ENCODE results near the gene ISG20. TPM values are rescaled to one million over a fixed set of nuclear protein-coding genes. Genes with fewer than 3 reads are reported as not detected.

ISG20 gene
- polyA plus RNA-seq, 2 of the 4 experiments (the other 2 are of a cell fraction) = 7.2 to 47.4 TPM

DNA sequence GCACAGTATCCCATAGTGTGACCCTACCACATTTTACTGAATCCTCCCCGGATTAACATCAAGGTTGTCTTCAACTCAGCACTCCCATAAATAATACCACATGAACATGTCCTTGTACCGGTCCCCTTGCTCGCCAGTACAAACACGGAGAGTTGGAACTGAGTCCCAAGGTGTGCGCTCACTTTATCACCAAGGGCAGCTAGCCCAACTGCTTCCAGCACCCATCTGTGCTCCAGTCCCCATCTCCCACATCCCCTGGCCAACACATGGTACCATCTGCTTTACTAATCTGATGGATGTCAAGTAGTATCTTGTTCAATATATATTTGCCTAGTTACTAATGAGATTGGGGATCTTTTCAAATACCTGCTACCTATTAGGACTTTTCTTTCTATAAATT lies 64.7 kb downstream of the ISG20 start:
- no peak for FAIRE-seq

DNA sequence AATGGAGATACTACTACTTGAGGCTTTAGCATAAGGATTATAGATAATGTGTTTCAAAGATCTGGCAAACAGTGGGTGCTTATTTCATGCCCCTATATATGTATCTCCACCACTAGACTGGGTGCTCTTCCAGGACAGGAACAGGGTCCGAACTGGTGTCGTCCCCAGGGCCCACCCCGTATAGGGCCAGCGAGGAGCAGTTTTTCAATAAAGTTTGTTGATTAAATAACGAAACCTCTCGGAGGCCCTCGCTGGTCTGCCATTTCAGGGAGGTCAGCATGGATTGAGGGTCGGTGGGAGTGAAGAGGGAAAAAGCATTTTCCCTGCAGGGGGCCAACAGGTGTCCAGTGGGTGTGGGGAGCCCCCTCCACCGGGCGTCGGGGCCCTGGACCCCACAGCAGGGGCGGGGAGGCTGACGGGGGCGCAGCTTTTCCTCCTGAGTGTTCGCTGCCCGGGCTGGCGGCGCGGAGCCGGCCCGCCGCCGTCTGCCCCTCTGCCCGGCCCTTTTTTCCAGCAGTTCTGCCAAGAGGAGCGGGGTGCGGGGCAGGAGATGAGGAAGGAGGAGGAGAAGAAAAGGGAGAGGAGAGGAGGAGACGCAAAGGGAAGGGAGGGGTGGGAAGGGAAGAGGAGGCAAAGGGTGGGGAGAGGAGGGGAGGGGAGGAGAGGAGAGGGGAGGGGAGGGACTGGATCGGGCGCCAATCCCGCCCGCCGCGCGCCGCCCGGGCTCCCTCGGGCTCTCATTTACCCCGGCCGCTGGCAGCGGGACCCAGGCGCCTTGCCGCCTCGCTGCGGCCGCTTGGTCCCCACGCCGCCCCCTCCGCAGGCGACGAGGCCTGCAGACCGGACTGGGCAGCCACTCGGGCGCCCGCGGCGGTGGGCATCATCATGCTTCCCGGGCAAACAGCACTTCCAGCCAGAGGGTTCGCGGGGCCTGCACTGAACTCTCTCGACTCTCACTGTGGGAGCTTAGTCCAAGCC lies 66.3 kb downstream of the ISG20 start:
- ATAC-seq (peak in 1 of 2 experiments; percentile 15; a peak in 2 of 6 replicates), FAIRE-seq (no peak), DNase-seq (ENCODE audit: low read depth in 1 of 2, low spot score in 1 of 2) (no peak)
- no peak for TF ChIP-seq ZSCAN20 (CRISPR knock-in tag; IDR thresholded peaks at IDR 0.05)
- TF ChIP-seq, protein P1, sequence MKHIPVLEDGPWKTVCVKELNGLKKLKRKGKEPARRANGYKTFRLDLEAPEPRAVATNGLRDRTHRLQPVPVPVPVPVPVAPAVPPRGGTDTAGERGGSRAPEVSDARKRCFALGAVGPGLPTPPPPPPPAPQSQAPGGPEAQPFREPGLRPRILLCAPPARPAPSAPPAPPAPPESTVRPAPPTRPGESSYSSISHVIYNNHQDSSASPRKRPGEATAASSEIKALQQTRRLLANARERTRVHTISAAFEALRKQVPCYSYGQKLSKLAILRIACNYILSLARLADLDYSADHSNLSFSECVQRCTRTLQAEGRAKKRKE (CRISPR knock-in tag; IDR thresholded peaks at IDR 0.05; ENCODE audit: low read depth) = no peak
- TF ChIP-seq, protein P2, sequence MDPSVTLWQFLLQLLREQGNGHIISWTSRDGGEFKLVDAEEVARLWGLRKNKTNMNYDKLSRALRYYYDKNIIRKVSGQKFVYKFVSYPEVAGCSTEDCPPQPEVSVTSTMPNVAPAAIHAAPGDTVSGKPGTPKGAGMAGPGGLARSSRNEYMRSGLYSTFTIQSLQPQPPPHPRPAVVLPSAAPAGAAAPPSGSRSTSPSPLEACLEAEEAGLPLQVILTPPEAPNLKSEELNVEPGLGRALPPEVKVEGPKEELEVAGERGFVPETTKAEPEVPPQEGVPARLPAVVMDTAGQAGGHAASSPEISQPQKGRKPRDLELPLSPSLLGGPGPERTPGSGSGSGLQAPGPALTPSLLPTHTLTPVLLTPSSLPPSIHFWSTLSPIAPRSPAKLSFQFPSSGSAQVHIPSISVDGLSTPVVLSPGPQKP (IDR thresholded peaks at IDR 0.05; ENCODE audit: low read depth, low read length) = no peak
- TF ChIP-seq PBX3 (IDR thresholded peaks at IDR 0.05) = no peak
- TF ChIP-seq, protein P3, sequence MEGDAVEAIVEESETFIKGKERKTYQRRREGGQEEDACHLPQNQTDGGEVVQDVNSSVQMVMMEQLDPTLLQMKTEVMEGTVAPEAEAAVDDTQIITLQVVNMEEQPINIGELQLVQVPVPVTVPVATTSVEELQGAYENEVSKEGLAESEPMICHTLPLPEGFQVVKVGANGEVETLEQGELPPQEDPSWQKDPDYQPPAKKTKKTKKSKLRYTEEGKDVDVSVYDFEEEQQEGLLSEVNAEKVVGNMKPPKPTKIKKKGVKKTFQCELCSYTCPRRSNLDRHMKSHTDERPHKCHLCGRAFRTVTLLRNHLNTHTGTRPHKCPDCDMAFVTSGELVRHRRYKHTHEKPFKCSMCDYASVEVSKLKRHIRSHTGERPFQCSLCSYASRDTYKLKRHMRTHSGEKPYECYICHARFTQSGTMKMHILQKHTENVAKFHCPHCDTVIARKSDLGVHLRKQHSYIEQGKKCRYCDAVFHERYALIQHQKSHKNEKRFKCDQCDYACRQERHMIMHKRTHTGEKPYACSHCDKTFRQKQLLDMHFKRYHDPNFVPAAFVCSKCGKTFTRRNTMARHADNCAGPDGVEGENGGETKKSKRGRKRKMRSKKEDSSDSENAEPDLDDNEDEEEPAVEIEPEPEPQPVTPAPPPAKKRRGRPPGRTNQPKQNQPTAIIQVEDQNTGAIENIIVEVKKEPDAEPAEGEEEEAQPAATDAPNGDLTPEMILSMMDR (IDR thresholded peaks at IDR 0.05) = no peak
- no peak for TF ChIP-seq PHF8 (IDR thresholded peaks at IDR 0.05; ENCODE audit: borderline replicate concordance, low read depth)
- no peak for TF ChIP-seq TP53 (CRISPR knock-in tag; IDR thresholded peaks at IDR 0.05)
- ChIA-PET CTCF (no interaction called here), POLR2A (no interaction called here)
- Histone ChIP-seq H3K27ac (peak overlapping the region in 1 of 2 experiments; percentile 61; a peak in 3 of 6 replicates), H3K4me3 (peak overlapping the region; percentile 36), H3K4me1 (no peaks in the 10 kb centered on the region), H3K9me3 (no peaks in the 10 kb centered on the region), H3K4me2 (peak overlapping the region; percentile 71)
- WGBS (ENCODE audit: missing lambda C conversion rate) = 41% methylated on average over 53 of the region's 60 CpGs

More for the DNA sequence above, 64.7 kb downstream of the ISG20 start:
- Histone ChIP-seq H3K27ac (no peak overlapping the region), H3K4me1 (no peaks in the 10 kb centered on the region), H3K9me3 (no peaks in the 10 kb centered on the region), H3K4me3 (no peak overlapping the region), H3K4me2 (no peak overlapping the region)
- ChIA-PET POLR2A (interaction anchor here (0.5 kb wide), 1 partner anchor 35 kb away, joined by 4 read pairs; no protein-coding TSS in a partner anchor), CTCF (interaction anchor here (1.1 kb wide), 1 partner anchor 46 kb away, joined by 4 read pairs; no protein-coding TSS in a partner anchor)
- ATAC-seq = no peak
- WGBS (ENCODE audit: missing lambda C conversion rate) = 74% methylated on average over 5 of the region's 5 CpGs
- DNase-seq (ENCODE audit: low read depth in 1 of 2, low spot score in 1 of 2) = no peak
- TF ChIP-seq, protein P3 (IDR thresholded peaks at IDR 0.05) = no peak
- TF ChIP-seq PHF8 (IDR thresholded peaks at IDR 0.05; ENCODE audit: borderline replicate concordance, low read depth) (no peak), TFCP2L1 (CRISPR knock-in tag; IDR thresholded peaks at IDR 0.05) (no peak), PBX3 (IDR thresholded peaks at IDR 0.05) (no peak), ZSCAN20 (CRISPR knock-in tag; IDR thresholded peaks at IDR 0.05) (no peak), NFE2L2 (conservative IDR thresholded peaks at IDR 0.05; ENCODE audit: low read length) (no peak), CHD2 (IDR thresholded peaks at IDR 0.05; ENCODE audit: low read length, partially characterized antibody) (no peak), RNF2 (IDR thresholded peaks at IDR 0.05; ENCODE audit: borderline replicate concordance, low read depth) (no peak)
- TF ChIP-seq, protein P4, sequence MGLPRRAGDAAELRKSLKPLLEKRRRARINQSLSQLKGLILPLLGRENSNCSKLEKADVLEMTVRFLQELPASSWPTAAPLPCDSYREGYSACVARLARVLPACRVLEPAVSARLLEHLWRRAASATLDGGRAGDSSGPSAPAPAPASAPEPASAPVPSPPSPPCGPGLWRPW (IDR thresholded peaks at IDR 0.05) = no peak
- TF ChIP-seq, protein P1 (CRISPR knock-in tag; IDR thresholded peaks at IDR 0.05; ENCODE audit: low read depth) = no peak

Data from A549 (cell line).